GM19463 (cell line): ENCODE results near the gene ABCD1.

ENCODE experiments used
- ATAC-seq: cut with Tn5 transposase; IDR thresholded peaks from one replicate; pipeline ENCODE4 v1.9.1; 2021; ENCODE audit warnings: mild to moderate bottlenecking, moderate library complexity; ENCODE audit not compliant: unreplicated experiment

Gene ABCD1

DNA sequence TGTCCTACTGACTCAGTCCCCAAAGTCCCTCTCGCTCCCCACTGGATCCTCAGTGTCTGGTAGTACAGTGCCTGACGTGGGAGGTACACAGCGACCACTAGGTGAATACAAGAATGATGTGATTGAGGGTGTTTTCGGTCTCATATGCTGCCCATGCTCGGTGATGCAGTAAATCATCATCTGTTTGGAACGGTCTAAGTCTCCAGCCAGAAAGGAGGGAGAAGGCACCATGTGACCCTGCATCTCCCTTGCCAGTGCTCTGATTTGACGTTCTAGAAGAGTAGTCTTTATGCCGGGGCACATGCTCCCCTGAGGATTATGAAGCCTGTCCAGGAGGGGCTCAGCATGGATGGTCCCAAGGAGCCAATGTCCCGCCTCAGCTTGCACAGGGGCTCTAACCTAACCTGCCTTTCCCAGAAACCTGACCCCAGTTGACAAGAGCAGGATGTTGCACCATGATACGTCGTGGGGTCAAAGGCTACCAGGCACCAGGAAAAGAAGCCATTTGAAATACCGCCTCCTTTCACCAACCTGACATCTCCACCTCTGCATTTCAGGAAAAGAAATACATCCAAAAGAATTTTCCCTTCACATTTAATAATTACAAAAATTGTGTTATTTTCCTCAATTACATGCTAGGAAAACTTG is 25.6 kb downstream of the ABCD1 start:
- ATAC-seq, result no peak

DNA sequence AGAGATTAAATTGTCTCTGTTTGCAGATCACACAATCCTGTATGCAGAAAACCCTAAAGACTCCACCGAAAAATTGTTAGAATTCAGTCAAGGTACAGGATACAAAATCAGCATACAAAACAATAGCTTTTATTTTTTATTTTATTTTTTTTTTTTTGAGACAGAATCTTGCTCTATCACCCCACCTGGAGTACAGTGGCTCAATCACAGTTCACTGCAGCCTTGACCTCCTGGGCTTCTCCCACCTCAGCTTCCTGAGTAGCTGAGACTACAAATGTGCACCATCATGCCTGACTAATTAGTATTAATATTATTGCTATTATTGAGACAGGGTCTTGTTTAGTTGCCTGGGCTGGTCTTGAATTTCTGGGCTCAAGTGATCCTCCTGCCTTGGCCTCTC is 30.5 kb downstream of the ABCD1 start:
- no peak for ATAC-seq

DNA sequence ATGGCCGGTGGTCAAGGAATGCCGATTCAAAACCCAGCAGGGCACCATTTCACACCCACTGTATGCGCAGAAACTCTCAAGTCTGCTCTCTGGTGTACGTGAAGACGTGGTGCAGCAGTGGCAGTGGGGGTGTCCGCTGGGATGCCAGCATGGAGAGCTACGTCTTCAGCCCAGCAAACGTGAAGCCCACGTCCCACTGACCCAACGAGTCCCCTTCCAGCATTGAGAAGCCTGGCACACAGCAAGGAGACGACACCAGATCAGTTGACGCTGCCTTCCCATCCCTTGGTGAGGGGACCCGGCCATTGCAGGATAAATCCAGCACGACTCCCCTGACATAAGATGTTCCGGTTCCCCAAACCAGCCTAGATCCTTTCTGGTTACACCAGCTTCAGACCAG is 37.2 kb downstream of the ABCD1 start:
- ATAC-seq, result no peak

DNA sequence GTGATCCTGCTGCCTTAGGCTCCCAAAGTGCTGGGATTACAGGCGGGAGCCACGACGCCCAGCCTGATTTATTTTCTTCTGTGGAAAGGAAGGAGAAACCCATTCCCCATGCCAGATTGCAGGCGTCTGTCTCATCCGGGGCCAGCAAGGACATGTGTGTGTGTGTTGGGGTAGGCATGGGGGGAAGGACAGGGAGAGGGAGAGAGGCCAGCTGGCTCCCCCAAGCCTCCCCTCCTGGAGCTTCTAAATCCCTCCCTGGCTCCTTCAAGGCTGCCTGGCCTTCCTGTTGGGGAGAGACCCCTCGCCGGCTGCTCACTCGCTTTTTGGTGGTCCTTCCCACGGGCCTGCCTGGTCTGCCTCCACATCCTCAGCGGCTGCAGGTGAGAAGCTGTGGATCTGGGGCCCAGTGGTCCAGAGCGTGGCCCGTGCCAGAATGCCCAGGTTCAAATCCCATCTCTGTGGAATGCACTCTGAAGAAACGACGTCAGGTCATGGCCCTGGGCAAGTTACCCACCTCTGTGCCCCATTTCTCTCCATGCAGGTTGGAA is 38.0 kb downstream of the ABCD1 start:
- ATAC-seq, result no peak

DNA sequence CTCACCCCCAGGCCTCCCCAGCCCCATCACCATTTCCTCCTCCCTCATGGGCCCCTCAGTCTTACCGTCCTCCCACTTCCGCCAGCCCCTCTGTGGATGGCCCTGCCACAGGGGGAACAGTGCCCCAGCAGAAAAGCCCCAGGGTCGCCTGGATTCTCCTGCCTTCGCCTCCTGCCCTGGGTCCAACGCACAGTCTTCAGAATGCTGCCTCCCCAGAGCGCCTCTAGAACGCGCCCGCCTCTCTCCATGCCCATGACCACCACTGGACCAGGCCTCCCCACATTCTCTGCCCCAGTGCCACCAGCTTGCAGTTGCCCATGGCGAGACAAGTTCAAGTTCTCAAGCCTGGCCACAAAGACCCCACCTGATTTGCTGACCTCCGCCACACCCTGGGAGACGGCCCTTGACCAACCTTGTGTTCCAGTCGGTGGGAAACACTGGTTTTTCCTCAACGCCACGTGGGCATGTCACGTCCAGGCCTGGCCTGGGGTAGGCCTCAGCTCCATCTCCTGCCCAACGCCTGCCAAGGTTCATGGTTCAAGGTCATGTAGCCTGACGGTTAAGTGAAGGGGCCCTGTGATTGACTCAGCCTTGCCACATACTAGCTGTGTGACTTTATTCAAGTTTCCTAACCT is 38.8 kb downstream of the ABCD1 start:
- no peak for ATAC-seq

DNA sequence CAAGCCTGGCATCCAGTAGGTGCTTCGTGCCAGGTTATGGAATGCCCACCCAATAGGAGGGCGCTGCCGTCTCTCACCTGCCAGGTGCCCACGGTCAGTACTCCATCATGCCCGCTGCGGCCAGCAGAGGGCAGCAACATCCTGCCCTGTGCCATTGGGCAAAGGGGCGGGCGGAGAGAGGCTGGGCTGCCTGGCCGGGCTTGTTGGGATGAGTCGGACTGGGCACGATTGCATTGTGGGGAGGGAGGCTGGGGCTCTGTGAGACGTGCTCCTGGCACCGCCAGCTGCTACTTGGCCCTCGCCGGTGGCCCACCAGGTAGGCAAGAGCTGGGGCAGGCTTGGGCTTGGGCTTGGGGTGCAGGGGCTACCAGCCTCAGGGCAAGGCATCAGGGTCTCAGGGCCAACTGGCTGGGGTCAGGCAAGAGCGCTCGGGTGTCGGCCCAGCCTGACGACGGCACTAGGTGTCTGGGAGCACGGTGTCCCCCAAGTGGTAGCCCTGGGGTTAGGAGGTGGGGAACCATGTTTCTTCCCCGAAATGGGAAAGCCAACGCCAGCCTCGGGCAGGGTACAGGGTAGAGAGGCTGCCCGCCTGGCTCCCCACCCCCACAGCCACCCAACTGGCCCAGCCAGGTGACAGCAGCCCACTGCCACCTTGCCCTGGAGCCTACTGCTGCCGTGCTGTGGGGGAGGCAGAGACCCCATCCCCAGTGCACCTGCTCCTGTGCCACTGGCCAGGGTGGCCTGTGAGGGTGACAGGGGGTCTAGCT is 39.5 kb downstream of the ABCD1 start, which contains the start of gene PLXNB3:
Gene PLXNB3 (plus strand): TSS at position 261 of the 767 bp plus-strand sequence. CDS start 1,287 bp downstream, outside the sequence.
- ATAC-seq, result peak; percentile 69

DNA sequence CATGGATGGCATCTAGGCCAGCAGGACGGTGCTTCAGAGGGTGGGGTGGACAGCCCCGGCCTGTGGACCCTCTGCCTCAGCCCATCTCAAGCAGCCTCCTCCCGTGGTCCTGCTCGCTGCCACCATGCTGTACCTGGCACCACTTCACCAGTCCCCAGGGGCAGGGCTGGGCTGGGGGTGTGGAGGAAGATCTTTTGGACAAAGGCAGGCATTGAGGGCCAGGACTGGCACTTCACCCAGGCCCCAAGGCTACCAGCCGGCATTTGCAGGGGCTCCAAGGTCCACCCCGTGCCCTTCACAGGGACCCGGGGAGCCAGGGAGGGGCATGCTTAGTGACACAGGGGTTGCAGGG is 40.1 kb downstream of the ABCD1 start:
- no peak for ATAC-seq

DNA sequence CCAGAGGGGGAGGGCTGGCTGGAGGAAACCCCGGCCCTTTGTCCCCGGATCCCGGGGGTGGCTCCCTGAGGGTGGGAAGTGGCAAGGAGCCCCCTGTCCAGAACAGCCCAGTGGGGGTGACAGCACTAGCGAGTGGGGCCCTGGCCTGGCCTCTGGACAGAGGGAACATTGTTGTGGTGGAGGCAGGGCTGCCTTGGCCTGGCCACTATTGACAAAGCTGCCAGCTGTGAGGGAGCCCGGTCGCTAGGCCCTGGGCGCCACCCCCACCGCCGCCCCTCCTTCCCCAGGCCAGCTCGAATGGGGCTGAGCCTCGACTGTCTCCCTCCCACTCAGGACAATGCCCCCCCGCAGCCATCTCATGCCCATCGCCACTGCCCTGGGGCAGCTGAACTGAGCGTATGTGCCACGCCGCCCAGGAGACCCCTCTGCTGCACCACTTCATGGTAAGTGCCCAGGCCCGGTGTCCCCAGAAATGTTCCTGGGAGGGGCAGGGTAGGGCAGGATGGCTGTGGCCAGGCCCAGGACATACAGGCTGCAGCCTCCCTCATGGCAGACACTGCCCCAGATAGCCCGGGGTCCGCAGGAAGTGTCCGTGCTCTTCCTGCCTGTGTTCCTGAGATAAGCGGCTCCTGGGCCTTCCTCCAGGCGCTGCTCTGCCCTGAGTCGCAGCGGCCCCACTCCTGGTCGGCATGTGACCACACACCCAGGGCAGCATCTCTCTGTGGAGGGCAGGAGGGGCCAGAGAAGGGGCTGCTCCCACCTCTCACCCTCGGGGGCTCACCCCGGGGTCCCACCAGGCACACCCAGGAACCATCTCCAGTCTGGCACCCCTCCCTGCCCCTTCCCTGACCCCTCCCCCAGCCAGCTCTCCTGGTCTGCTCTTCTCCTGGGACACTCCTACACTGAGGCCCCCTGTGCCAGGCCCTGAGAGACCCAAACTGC is 40.8 kb downstream of the ABCD1 start:
- ATAC-seq, result no peak

DNA sequence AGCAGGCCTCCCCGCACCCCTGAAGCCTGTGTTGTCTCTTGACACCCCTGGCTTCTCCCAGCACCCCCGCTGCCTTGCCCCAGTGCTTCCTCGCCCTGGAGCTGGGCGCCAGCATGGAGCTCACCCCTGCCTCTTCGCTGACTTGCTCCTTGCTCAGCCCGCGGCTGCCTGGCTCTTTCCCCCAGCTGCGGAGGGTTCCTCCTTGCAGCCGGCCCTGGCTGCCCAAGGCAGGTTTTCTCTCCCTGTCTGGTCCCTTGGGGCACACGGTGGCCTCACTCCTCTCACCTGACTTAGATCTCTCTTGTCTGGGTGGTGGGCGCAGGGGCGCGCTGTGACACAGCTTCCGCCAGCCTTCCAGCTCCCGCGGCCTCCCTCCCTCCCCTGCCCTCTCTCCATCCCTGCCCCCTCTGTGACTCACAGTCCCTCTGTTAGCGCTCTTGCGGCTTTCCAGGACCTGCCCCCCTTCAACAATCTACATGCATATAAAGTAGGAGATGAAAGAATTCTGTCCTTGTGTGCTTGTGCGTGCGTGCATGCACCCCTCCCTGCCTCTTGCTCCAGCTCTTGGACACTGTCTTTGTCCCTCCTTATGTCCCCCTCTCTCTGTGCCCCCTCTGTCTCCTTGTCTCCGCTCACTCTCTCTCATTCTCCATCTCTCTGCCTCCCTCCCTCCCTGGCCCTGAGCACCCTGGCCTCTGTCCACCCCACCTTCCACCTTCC is 41.6 kb downstream of the ABCD1 start:
- no peak for ATAC-seq

DNA sequence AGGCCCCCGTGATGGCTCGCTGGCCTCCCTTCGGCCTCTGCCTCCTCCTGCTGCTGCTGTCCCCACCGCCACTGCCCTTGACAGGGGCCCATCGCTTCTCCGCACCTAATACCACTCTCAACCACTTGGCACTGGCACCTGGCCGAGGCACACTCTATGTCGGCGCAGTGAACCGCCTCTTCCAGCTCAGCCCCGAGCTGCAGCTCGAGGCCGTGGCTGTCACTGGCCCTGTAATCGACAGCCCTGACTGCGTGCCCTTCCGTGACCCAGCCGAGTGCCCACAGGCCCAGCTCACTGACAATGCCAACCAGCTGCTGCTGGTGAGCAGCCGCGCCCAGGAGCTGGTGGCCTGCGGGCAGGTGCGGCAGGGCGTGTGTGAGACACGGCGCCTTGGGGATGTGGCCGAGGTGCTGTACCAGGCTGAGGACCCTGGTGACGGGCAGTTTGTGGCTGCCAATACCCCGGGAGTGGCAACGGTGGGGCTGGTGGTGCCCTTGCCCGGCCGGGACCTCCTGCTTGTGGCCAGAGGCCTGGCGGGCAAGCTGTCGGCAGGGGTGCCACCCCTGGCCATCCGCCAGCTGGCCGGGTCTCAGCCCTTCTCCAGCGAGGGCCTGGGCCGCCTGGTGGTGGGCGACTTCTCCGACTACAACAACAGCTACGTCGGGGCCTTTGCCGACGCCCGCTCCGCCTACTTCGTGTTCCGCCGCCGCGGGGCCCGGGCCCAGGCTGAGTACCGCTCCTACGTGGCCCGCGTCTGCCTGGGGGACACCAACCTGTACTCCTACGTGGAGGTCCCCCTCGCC is 42.4 kb downstream of the ABCD1 start:
- no peak for ATAC-seq

DNA sequence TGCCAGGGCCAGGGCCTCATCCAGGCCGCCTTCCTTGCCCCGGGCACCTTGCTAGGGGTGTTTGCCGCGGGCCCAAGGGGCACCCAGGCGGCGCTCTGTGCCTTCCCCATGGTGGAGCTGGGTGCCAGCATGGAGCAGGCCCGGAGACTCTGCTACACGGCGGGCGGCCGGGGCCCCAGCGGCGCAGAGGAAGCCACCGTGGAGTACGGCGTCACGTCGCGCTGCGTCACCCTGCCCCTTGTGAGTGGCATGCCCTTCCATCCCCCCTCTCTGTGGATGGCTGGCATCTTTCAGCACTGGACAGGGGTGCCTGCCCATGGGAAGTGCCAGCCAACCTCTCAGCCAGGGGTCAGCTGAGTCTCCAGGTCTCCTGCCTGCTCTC is 43.0 kb downstream of the ABCD1 start:
- no peak for ATAC-seq

DNA sequence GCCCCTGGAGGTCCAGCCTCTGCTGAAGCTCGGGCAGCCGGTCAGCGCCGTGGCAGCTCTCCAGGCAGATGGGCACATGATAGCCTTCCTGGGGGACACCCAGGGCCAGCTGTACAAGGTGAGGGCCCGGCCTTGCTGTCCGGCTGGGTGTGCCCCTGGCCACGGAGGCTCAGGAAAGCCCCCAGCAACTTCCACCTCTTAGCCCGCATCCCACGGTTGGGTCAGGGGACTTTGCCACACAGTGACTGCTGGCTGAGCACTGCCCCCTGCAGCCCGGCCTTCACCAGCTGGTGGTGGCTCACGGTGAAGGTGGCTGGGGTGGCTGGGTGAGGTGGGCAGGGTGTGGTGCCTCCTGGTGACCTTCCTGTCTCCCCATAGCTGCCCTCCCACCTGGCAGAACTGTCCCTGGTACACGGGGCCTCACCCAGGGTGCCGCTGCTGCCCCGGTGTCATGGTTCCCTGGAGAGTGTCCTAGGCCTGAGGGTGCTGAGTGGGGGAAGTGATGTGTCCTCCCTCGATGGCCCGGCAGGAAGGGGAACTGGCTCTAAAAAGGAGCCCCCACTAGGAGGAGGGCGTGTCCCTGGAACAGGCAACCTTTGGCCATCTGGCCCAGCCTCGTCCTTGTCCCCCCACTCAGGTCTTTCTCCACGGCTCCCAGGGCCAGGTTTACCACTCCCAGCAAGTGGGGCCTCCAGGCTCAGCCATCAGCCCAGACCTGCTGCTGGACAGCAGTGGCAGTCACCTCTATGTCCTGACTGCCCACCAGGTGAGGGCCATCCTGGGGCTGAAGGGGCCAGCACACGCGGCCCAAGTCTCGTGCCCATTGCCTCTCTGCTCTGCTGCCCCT is 43.9 kb downstream of the ABCD1 start:
- no peak for ATAC-seq

DNA sequence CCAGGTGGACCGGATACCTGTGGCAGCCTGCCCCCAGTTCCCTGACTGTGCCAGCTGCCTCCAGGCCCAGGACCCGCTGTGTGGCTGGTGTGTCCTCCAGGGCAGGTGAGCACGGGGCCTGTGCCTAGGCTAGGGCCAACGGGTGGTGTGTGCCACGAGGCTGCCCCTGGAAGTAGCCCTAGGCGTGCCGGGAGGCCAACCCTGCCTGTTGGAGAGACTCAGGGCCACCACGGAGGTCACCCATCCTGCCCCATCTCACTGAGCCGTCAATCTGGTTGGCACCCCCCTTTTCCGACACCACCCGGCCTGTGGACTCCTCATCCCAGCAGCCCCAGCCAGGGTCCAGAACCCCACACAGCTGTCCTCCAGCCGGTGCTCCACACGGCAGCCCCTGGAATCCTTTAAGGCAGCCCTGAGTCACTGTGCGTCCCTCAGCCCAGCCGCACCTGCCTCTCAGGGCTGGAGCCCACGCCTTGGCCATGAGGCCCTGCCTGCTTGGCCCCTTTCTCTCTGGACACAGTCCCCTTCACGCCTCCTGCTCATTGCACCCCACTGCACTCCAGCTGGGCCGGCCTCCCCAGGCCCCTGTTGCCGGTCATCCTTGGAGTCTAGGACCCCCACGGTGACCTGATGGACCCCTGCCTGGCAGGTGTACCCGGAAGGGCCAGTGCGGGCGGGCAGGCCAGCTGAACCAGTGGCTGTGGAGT is 44.7 kb downstream of the ABCD1 start:
- no peak for ATAC-seq

DNA sequence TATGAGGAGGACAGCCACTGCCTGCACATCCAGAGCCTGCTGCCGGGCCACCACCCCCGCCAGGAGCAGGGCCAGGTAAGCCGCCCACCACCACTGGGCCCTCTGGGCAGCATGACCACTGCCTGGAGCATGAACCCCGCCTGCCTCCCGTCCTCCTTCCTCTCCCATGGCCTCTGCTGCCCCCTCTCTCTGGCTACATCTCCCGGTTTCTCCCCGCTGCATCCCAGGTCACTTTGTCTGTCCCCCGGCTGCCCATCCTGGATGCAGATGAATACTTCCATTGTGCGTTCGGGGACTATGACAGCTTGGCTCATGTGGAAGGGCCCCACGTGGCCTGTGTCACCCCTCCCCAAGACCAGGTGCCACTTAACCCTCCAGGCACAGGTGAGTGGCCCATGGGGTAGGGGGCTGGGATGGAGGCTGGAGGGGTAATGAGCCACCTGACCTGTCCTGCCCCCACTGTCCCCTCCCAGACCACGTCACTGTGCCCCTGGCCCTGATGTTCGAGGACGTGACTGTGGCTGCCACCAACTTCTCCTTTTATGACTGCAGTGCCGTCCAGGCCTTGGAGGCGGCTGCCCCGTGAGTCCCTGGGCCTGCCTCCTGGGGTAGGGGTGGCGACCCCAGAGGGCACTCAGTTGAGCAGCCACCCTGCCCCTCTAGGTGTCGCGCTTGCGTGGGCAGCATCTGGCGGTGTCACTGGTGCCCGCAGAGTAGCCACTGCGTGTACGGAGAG is 45.4 kb downstream of the ABCD1 start:
- ATAC-seq, result no peak

DNA sequence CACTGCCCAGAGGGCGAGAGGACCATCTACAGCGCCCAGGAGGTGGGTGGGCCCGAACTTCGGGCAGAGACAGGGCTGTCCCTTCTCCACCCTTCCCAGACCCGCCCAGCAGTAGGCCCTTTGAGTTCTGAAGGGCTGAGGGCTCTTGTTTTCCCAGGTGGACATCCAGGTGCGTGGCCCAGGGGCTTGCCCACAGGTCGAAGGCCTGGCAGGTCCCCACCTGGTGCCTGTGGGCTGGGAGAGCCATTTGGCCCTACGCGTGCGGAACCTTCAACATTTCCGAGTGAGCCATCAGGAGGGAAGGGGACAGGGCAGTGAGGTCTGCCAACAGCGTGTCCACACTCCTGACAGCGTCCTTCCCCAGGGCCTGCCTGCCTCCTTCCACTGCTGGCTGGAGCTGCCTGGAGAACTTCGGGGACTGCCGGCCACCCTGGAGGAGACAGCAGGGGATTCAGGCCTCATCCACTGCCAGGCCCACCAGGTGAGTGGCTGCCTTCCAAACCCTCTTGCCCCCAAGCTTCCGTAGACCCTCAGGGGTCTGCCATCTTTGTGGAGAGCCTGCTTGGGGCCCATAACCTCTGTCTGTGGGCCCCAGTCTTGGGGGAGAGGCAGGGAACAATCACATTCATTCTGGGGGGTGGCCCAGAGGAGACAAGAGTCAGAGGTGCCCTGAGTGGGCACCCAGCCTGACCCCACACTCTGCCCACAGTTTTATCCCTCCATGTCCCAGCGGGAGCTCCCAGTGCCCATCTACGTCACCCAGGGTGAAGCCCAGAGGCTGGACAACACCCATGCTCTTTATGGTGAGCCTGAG is 46.2 kb downstream of the ABCD1 start:
- no peak for ATAC-seq
